Testis (tissue), 3 donors: ENCODE results near the gene BIN1. TPM values are rescaled to one million over a fixed set of nuclear protein-coding genes. Genes with fewer than 3 reads are reported as not detected.

Source experiments
- DNase-seq: peaks from one replicate; pipeline ENCODE4 v3.0.0-alpha.2; 2019
- H3K27ac ChIP-seq, 2 donors: fragments of 200-600 bp; sonication (generic); one replicate each; pipeline ENCODE4 v1.5.1; 2019
- H3K27me3 ChIP-seq: fragments of 200-600 bp; sonication (generic); one replicate; pipeline ENCODE4 v1.5.1; 2019
- H3K36me3 ChIP-seq: fragments of 200-600 bp; sonication (generic); one replicate; pipeline ENCODE4 v1.5.1; 2017; ENCODE audit warnings: low read depth; ENCODE audit errors: missing control alignments
- H3K4me1 ChIP-seq: fragments of 200-600 bp; sonication (generic); one replicate; pipeline ENCODE4 v1.5.1; 2019
- H3K4me3 ChIP-seq, 2 donors: fragments of 200-600 bp; sonication (generic); one replicate each; pipeline ENCODE4 v1.5.1; 2017 to 2019
- H3K9me3 ChIP-seq: fragments of 200-600 bp; sonication (generic); one replicate; pipeline ENCODE4 v1.5.1; 2017
- CTCF ChIP-seq, 3 experiments: fragments of 450-650 bp in 2 of 3; fragments of 200-600 bp in 1 of 3; sonication (generic) in 1 of 3; IDR thresholded peaks; one replicate each; pipeline ENCODE4 v1.5.1; 2016 to 2019; ENCODE audit warnings: antibody characterized with exemption in 3 of 3, mild to moderate bottlenecking in 2 of 3, moderate library complexity in 1 of 3
- POLR2A ChIP-seq: fragments of 450-650 bp; IDR thresholded peaks from one replicate; pipeline ENCODE4 v1.6.1; 2017; ENCODE audit warnings: antibody characterized with exemption, mild to moderate bottlenecking, moderate library complexity
- WGBS, 2 donors: methylation state at CpG; one replicate each; pipeline ENCODE4 v1.1.5; 2018; 5-methylcytosine and 5-hydroxymethylcytosine counted together
- intact Hi-C: fragments of 100-400 bp; cut with DNase I; formaldehyde crosslinking; loops from one replicate; pipeline ENCODE4 v1.15.1; 2023; ENCODE audit warnings: low total_unique reads
- polyA plus RNA-seq: library from polyadenylated mRNA; stranded (reverse); fragments of 350-450 nt; fragmentation: Illumina TruSeq; extraction: RNeasy Lipid Tissue Mini Kit (QIAGEN cat#74804); gene quantifications from one replicate; pipeline ENCODE4 v1.2.3, GENCODE V29; 2014; ENCODE audit warnings: low read depth, low replicate concordance; ENCODE audit not compliant: insufficient read depth
- total RNA-seq, 2 donors: library from RNA; depleted of rRNA; stranded (reverse); fragments of >200 nt; gene quantifications; one replicate each; pipeline ENCODE4 v1.2.3, GENCODE V29; 2016

Gene BIN1
- total and polyA plus RNA-seq, 3 donors from 2014 or later, result 25.0 to 38.8 (median 28.7) TPM

- intact Hi-C loops, result no loop called here
- WGBS, 2 donors, result 77 to 81% methylated on average over 13 to 15 of the region's 15 CpGs
- no peak for DNase-seq
- Histone ChIP-seq H3K27ac (no peak overlapping the region), H3K9me3 (no peaks in the 10 kb centered on the region), H3K36me3 (no peaks in the 10 kb centered on the region), H3K4me3 (no peak overlapping the region), H3K27me3 (no peaks in the 10 kb centered on the region), H3K4me1 (peaks cover 4% of the 10 kb centered on the region)
- TF ChIP-seq POLR2A, result no peak
- no peak for TF ChIP-seq CTCF (IDR thresholded peaks at IDR 0.05)
Observed at GRCh38 chr2:127100251-127101047, 6.5 kb downstream of the BIN1 start.

DNA sequence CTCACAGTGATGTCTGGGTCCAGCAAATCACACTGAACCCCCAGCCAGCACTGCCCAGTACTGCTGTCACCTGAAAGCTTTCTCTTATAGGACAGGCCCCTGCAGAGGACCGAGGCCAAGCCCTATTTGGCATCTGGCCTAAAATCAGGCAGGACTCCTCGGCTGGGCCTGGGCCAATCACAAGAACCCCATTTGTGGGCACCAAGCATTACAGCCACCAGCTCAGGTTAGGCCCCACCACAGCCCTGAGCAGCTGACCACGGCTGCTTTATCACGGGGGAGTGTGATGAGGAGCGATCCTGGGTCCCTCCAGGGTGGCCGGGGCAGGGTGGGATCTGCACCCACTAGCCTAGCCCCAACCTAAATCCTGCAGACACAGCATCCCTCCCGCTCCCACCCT, 8.2 kb downstream of the BIN1 start:
- Histone ChIP-seq H3K4me3 (no peak overlapping the region), H3K4me1 (peaks cover 18% of the 10 kb centered on the region), H3K27me3 (no peaks in the 10 kb centered on the region), H3K9me3 (no peaks in the 10 kb centered on the region), H3K27ac (no peak overlapping the region), H3K36me3 (no peaks in the 10 kb centered on the region)
- 78% methylated on average over 7 of the region's 7 CpGs; no CpG with 5 or more reads in 1 of the 2 donors for WGBS, 2 donors
- intact Hi-C loops, result no loop called here
- DNase-seq, result no peak
- TF ChIP-seq CTCF (IDR thresholded peaks at IDR 0.05), result no peak
- TF ChIP-seq POLR2A, result no peak

DNA sequence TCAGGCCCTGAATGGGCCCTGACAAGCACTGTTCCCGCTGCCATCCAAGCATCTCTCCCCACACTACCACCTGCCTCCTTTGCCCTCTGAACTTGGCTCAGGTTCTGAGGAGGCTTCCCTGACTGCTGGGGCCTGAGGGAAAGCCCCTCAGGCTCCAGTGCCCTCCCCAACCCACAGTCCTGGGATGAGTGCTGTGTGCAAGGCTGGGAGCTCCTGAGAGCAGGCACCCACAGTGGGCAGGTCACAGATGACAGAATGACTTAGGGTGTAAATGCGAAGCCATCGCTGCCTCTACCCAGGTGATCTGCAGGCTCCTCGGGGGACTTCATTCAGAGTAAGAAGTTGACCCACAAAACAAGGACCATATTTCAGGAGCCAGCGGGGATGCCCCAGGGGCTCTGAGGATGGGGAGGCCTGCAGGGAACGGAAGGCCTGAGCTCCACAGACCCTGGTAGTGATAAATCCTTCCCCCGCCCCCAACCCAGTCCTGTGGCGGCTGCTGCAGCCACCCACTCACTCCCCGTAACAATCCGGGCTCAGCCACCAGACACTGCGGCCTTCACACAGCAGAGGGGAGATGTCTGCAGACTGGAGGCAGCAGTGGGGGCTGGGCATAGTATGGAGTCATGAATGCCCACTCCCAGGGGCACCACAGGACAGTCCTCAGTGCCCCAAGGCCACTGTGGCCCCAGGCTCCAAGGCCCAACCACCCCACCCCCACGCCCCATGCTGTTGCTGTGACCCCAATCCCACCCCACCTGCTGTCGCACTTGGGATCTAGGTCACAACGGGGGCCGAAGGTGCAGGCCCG, 8.9 kb downstream of the BIN1 start:
- WGBS, 2 donors, result 80 to 95% methylated on average over 9 to 16 of the region's 16 CpGs
- H3K27me3 ChIP-seq, result no peaks in the 10 kb centered on the region
- peaks cover 18% of the 10 kb centered on the region for H3K4me1 ChIP-seq
- no peaks in the 10 kb centered on the region for H3K36me3 ChIP-seq
- no peak for DNase-seq
- intact Hi-C loops, result no loop called here
- H3K9me3 ChIP-seq, result no peaks in the 10 kb centered on the region
- no peak overlapping the region for H3K27ac ChIP-seq
- no peak overlapping the region for H3K4me3 ChIP-seq
- TF ChIP-seq POLR2A (no peak), CTCF (IDR thresholded peaks at IDR 0.05) (no peak)

GRCh38 chr2:127097471-127097765, 9.5 kb downstream of the BIN1 start:
- Histone ChIP-seq H3K27me3 (no peaks in the 10 kb centered on the region), H3K4me3 (no peak overlapping the region), H3K36me3 (no peaks in the 10 kb centered on the region), H3K4me1 (peaks cover 18% of the 10 kb centered on the region), H3K9me3 (no peaks in the 10 kb centered on the region), H3K27ac (no peak overlapping the region)
- no peak for DNase-seq
- intact Hi-C loops, result no loop called here
- TF ChIP-seq CTCF (IDR thresholded peaks at IDR 0.05) (no peak), POLR2A (no peak)
- WGBS, 2 donors, result 79 to 86% methylated on average over 2 to 3 of the region's 3 CpGs
